B cell (primary cell): Measurements from ENCODE around the gene TENM3. TPM values are rescaled to one million over a fixed set of nuclear protein-coding genes. Genes with fewer than 3 reads are reported as not detected.

ENCODE experiments used
- ATAC-seq: fragments of 200-7000 bp; cut with Tn5 transposase; one replicate; pipeline ENCODE4 v1.10.0; 2021; ENCODE audit warnings: low read depth, mild to moderate bottlenecking, moderate number of reproducible peaks, moderate library complexity
- CTCF ChIA-PET: fragments of 350-600 bp; sonication (Branson Sonifier 250); formaldehyde crosslinking; loops from one replicate; lab custom pipeline; 2021; ENCODE audit warnings: antibody characterized with exemption, inconsistent platforms; lab: Charles Lee
- POLR2A ChIA-PET: fragments of 350-600 bp; sonication (Branson Sonifier 250); formaldehyde crosslinking; loops from one replicate; lab custom pipeline; 2021; ENCODE audit warnings: antibody characterized with exemption; lab: Charles Lee
- DNase-seq: peaks from one replicate; pipeline ENCODE4 v3.0.0; 2013
- H2AFZ ChIP-seq: 2 replicates; pipeline ENCODE4 v1.6.1; 2012; ENCODE audit warnings: mild to moderate bottlenecking, low read depth, low read length; ENCODE audit not compliant: insufficient read depth, poor library complexity, severe bottlenecking
- H3K27ac ChIP-seq, 2 donors: 1 replicate in 1 of 2; 2 replicates in 1 of 2; pipeline ENCODE4 v1.5.1; 2012 to 2013; ENCODE audit warnings: low read length in 2 of 2, mild to moderate bottlenecking in 2 of 2, moderate library complexity in 1 of 2
- H3K27me3 ChIP-seq, 4 experiments: fragments of 200-600 bp in 1 of 4; sonication (generic) in 1 of 4; replicated peaks in 1 of 4; 1 replicate in 2 of 4; 2 replicates in 2 of 4; pipeline versions ENCODE4 v1.6.1 to v1.7.0; 2013 to 2016; ENCODE audit warnings: low read length in 3 of 4, mild to moderate bottlenecking in 2 of 4, mixed read lengths in 1 of 4, moderate library complexity in 1 of 4; ENCODE audit not compliant: insufficient read depth in 4 of 4, control insufficient read depth in 3 of 4; ENCODE audit errors: control extremely low read depth in 1 of 4
- H3K36me3 ChIP-seq, 2 experiments: replicated peaks in 1 of 2; 1 replicate in 1 of 2; 2 replicates in 1 of 2; pipeline versions ENCODE4 v1.6.1 to v1.7.1; 2013; ENCODE audit warnings: low read length in 1 of 2; ENCODE audit not compliant: insufficient read depth in 2 of 2, control insufficient read depth in 1 of 2; ENCODE audit errors: control extremely low read depth in 1 of 2, extremely low read depth in 1 of 2
- H3K4me1 ChIP-seq, 2 donors: fragments of 200-600 bp in 1 of 2; sonication (generic) in 1 of 2; 1 replicate in 1 of 2; 2 replicates in 1 of 2; pipeline versions ENCODE4 v1.5.1 to v1.6.1; 2013 to 2017; ENCODE audit warnings: low read length in 2 of 2; ENCODE audit not compliant: control insufficient read depth in 2 of 2, insufficient read depth in 2 of 2
- H3K4me2 ChIP-seq: replicated peaks from 2 replicates; pipeline ENCODE3; 2012; ENCODE audit warnings: mild to moderate bottlenecking, low read depth, low read length; ENCODE audit not compliant: poor library complexity, severe bottlenecking
- H3K4me3 ChIP-seq, 5 experiments: fragments of 200-600 bp in 1 of 5; sonication (generic) in 1 of 5; 1 replicate in 3 of 5; 2 replicates in 2 of 5; pipeline versions ENCODE4 v1.5.1 to v1.7.0; 2011 to 2016; ENCODE audit warnings: low read length in 4 of 5, mild to moderate bottlenecking in 4 of 5, low read depth in 2 of 5, control low read depth in 1 of 5, moderate library complexity in 1 of 5; ENCODE audit not compliant: insufficient read depth in 1 of 5; ENCODE audit errors: control extremely low read depth in 1 of 5, extremely low read depth in 1 of 5
- H3K79me2 ChIP-seq: fragments of 200-600 bp; sonication (generic); one replicate; pipeline ENCODE4 v1.6.0; 2016; ENCODE audit warnings: low read length; ENCODE audit not compliant: control insufficient read depth, insufficient read depth
- H3K9ac ChIP-seq: fragments of 200-600 bp; sonication (generic); 2 replicates; pipeline ENCODE4 v1.6.1; 2017; ENCODE audit warnings: mild to moderate bottlenecking, low read length, moderate library complexity
- H3K9me3 ChIP-seq, 3 donors: one replicate each; pipeline versions ENCODE4 v1.6.1 to v1.7.1; 2013; ENCODE audit warnings: low read length in 2 of 3; ENCODE audit not compliant: control insufficient read depth in 2 of 3, insufficient read depth in 1 of 3; ENCODE audit errors: control extremely low read depth in 1 of 3
- H4K20me1 ChIP-seq: 2 replicates; pipeline ENCODE4 v1.6.0; 2012; ENCODE audit warnings: mild to moderate bottlenecking, low read length; ENCODE audit not compliant: insufficient read depth, control insufficient read depth, poor library complexity, severe bottlenecking
- H3K27ac Mint-ChIP-seq: one replicate; pipeline ENCODE4 v1.8.0; 2021; ENCODE audit warnings: mixed read lengths
- H3K27me3 Mint-ChIP-seq: one replicate; pipeline ENCODE4 v1.8.0; 2021; ENCODE audit warnings: mixed read lengths
- H3K4me1 Mint-ChIP-seq: one replicate; pipeline ENCODE4 v1.8.0; 2021; ENCODE audit warnings: mixed read lengths
- H3K4me3 Mint-ChIP-seq: one replicate; pipeline ENCODE4 v1.8.0; 2021; ENCODE audit warnings: mixed read lengths
- H3K9me3 Mint-ChIP-seq: one replicate; pipeline ENCODE4 v1.8.0; 2022; ENCODE audit warnings: mixed read lengths; ENCODE audit not compliant: insufficient read depth
- EZH2 ChIP-seq: IDR thresholded peaks from 2 replicates; pipeline ENCODE4 v1.6.1; 2012; ENCODE audit warnings: borderline replicate concordance, low read depth, mild to moderate bottlenecking, moderate library complexity, low read length; ENCODE audit not compliant: insufficient read depth, poor library complexity, severe bottlenecking
- WGBS: methylation state at CpG from one replicate; pipeline ENCODE4 v1.1.5; 2013; ENCODE audit warnings: missing lambda C conversion rate; ENCODE audit not compliant: insufficient coverage; 5-methylcytosine and 5-hydroxymethylcytosine counted together
- intact Hi-C: fragments of 100-400 bp; cut with micrococcal nuclease; formaldehyde crosslinking; loops from one replicate; pipeline ENCODE4 v1.10.0; 2022
- polyA plus RNA-seq: library from polyadenylated mRNA; depleted of rRNA; stranded (reverse); fragments of >200 nt; gene quantifications from 2 replicates; pipeline ENCODE4 v1.2.3, GENCODE V29; 2012
- total RNA-seq, 2 donors: library from RNA; stranded (reverse); fragments of 120-200 nt in 1 of 2; gene quantifications; 1 replicate in 1 of 2; 2 replicates in 1 of 2; pipeline versions ENCODE4 v1.2.3 to v1.2.4, GENCODE V29; 2013 to 2022
- TF ChIP-seq, protein P1 (sequence below): fragments of 200-600 bp; IDR thresholded peaks from one replicate; pipeline ENCODE4 v1.8.0; 2022; ENCODE audit warnings: antibody characterized with exemption, mild to moderate bottlenecking

The TENM3 gene
- total and polyA plus RNA-seq, 2 donors (not counting 1 experiment from before 2014, with no cell fraction given): not detected

- Histone ChIP-seq H3K9ac (no peak overlapping the region), H3K27ac (no peak overlapping the region), H3K4me1 (peaks cover 0 to 5% of the 10 kb centered on the region in 2 donors), H3K4me3 (no peak overlapping the region), H3K4me2 (no peak overlapping the region), H4K20me1 (no peaks in the 10 kb centered on the region), H2AFZ (no peak overlapping the region), H3K9me3 (peaks cover 0 to 4% (median 0%) of the 10 kb centered on the region in 3 donors), H3K36me3 (no peaks in the 10 kb centered on the region), H3K27me3 (peaks cover 0 to 12% (median 4%) of the 10 kb centered on the region in 4 experiments), H3K79me2 (no peaks in the 10 kb centered on the region)
- 93% methylated on average over 7 of the region's 9 CpGs for WGBS
- TF ChIP-seq EZH2: no peak
- TF ChIP-seq, protein P1, sequence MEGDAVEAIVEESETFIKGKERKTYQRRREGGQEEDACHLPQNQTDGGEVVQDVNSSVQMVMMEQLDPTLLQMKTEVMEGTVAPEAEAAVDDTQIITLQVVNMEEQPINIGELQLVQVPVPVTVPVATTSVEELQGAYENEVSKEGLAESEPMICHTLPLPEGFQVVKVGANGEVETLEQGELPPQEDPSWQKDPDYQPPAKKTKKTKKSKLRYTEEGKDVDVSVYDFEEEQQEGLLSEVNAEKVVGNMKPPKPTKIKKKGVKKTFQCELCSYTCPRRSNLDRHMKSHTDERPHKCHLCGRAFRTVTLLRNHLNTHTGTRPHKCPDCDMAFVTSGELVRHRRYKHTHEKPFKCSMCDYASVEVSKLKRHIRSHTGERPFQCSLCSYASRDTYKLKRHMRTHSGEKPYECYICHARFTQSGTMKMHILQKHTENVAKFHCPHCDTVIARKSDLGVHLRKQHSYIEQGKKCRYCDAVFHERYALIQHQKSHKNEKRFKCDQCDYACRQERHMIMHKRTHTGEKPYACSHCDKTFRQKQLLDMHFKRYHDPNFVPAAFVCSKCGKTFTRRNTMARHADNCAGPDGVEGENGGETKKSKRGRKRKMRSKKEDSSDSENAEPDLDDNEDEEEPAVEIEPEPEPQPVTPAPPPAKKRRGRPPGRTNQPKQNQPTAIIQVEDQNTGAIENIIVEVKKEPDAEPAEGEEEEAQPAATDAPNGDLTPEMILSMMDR: no peak
- Mint-ChIP-seq H3K9me3 (no peaks in the 10 kb centered on the region), H3K4me3 (no peak overlapping the region), H3K27ac (no peak overlapping the region), H3K27me3 (peaks cover 35% of the 10 kb centered on the region), H3K4me1 (peaks cover 4% of the 10 kb centered on the region)
- ATAC-seq (no peak), DNase-seq (no peak)
- CTCF ChIA-PET: no interaction called here
- POLR2A ChIA-PET: no interaction called here
- intact Hi-C loops: no loop called here
Measured at GRCh38 chr4:182827954-182828353, 584.8 kb downstream of the TENM3 start.

GRCh38 chr4:182828360-182829025, 585.3 kb downstream of the TENM3 start:
- Histone ChIP-seq H3K9me3 (peaks cover 0 to 4% (median 0%) of the 10 kb centered on the region in 3 donors), H3K27ac (no peak overlapping the region), H3K4me1 (peaks cover 0 to 5% of the 10 kb centered on the region in 2 donors), H3K36me3 (no peaks in the 10 kb centered on the region), H3K4me2 (no peak overlapping the region), H3K79me2 (no peaks in the 10 kb centered on the region), H3K27me3 (peaks cover 0 to 12% (median 4%) of the 10 kb centered on the region in 4 experiments), H2AFZ (no peak overlapping the region), H4K20me1 (no peaks in the 10 kb centered on the region), H3K4me3 (no peak overlapping the region), H3K9ac (no peak overlapping the region)
- Mint-ChIP-seq H3K27ac (no peak overlapping the region), H3K9me3 (no peaks in the 10 kb centered on the region), H3K4me3 (no peak overlapping the region), H3K27me3 (peaks cover 35% of the 10 kb centered on the region), H3K4me1 (peaks cover 4% of the 10 kb centered on the region)
- ChIA-PET CTCF (interaction anchor here (0.5 kb wide), 1 partner anchor 260 kb away, joined by 3 read pairs; no protein-coding TSS in a partner anchor), POLR2A (no interaction called here)
- ATAC-seq: no peak
- DNase-seq: no peak
- TF ChIP-seq EZH2: no peak
- TF ChIP-seq, protein P1: no peak
- WGBS: 85% methylated on average over 12 of the region's 17 CpGs
- intact Hi-C loops: no loop called here
